Karpas-422 (cell line): ENCODE data around the gene TARBP2. TPM values are rescaled to one million over a fixed set of nuclear protein-coding genes. Genes with fewer than 3 reads are reported as not detected.

ENCODE experiments used
- DNase-seq: peaks from one replicate; pipeline ENCODE4 v3.0.0-alpha.2; 2015
- H2AFZ ChIP-seq: fragments of 200-600 bp; sonication (generic); 2 replicates; pipeline ENCODE4 v1.6.1; 2014; ENCODE audit warnings: antibody characterized with exemption, low read length, mixed read lengths
- H3K27ac ChIP-seq: fragments of 200-600 bp; sonication (generic); 2 replicates; pipeline ENCODE4 v1.5.1; 2014; ENCODE audit warnings: mild to moderate bottlenecking, low read length, moderate library complexity
- H3K27me3 ChIP-seq: fragments of 200-600 bp; sonication (generic); 2 replicates; pipeline ENCODE4 v1.6.1; 2014; ENCODE audit warnings: low read length, mixed read lengths
- H3K36me3 ChIP-seq: fragments of 200-600 bp; sonication (generic); 2 replicates; pipeline ENCODE4 v1.6.1; 2014; ENCODE audit warnings: low read length, mixed read lengths; ENCODE audit not compliant: insufficient read depth
- H3K4me1 ChIP-seq: fragments of 200-600 bp; sonication (generic); 2 replicates; pipeline ENCODE4 v1.6.1; 2014; ENCODE audit warnings: mild to moderate bottlenecking, low read length, mixed read lengths
- H3K4me2 ChIP-seq: fragments of 200-600 bp; sonication (generic); 2 replicates; pipeline ENCODE4 v1.6.1; 2014; ENCODE audit warnings: low read length, low read depth, mild to moderate bottlenecking; ENCODE audit not compliant: poor library complexity, severe bottlenecking
- H3K4me3 ChIP-seq: fragments of 200-600 bp; sonication (generic); 2 replicates; pipeline ENCODE4 v1.5.1; 2014; ENCODE audit warnings: mild to moderate bottlenecking, antibody characterized with exemption, low read length, mixed read lengths
- H3K79me2 ChIP-seq: fragments of 200-600 bp; sonication (generic); 2 replicates; pipeline ENCODE4 v1.6.1; 2014; ENCODE audit warnings: mild to moderate bottlenecking, low read length, mixed read lengths
- H3K9ac ChIP-seq: fragments of 200-600 bp; sonication (generic); 2 replicates; pipeline ENCODE4 v1.6.0; 2014; ENCODE audit warnings: low read length
- H3K9me2 ChIP-seq: fragments of 200-600 bp; sonication (generic), shearing (Covaris generic); replicated peaks from 2 replicates; pipeline ENCODE4 v1.6.0; 2014; ENCODE audit warnings: mild to moderate bottlenecking, low read length, moderate library complexity; ENCODE audit not compliant: insufficient read depth
- H3K9me3 ChIP-seq: fragments of 300-700, 200-600 bp; sonication (generic); 2 replicates; pipeline ENCODE4 v1.6.1; 2014; ENCODE audit warnings: low read length, mixed read lengths
- H4K20me1 ChIP-seq: fragments of 200-600 bp; sonication (generic); 2 replicates; pipeline ENCODE4 v1.6.1; 2014; ENCODE audit warnings: mild to moderate bottlenecking, antibody characterized with exemption, low read length, low read depth; ENCODE audit not compliant: insufficient read depth
- total RNA-seq: library from RNA; depleted of rRNA; stranded (reverse); fragments of >200 nt; shearing (Covaris generic); gene quantifications from 2 replicates; pipeline ENCODE4 v1.2.3, GENCODE V29; 2014; ENCODE audit warnings: low replicate concordance

TARBP2 gene
- total RNA-seq, 1 experiment from 2014 or later, result 37.0 TPM

DNA sequence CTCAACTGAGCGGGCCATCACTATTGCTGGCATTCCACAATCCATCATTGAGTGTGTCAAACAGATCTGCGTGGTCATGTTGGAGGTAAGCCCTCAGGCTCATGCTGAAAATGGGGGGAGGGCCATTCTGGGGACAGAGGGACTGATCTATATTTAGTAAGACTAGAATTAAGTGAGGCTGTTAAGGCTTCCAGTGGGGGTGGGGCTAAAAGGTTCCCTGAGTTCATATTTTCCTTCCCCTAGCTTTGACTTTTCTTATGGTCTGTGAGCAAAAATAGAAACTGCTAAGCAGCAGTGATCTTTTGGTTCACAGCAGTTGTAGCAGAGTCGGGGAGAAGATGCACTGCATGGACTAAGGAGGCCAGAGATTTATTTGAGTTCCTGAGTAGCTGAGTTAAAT, 40.0 kb upstream of the TARBP2 start:
- Histone ChIP-seq H3K9me2 (no peaks in the 10 kb centered on the region), H3K9ac (no peak overlapping the region), H3K4me1 (no peaks in the 10 kb centered on the region), H3K79me2 (peaks cover 85% of the 10 kb centered on the region), H2AFZ (no peak overlapping the region), H4K20me1 (peaks cover 46% of the 10 kb centered on the region), H3K9me3 (no peaks in the 10 kb centered on the region), H3K27me3 (no peaks in the 10 kb centered on the region), H3K4me3 (no peak overlapping the region), H3K27ac (no peak overlapping the region), H3K36me3 (peaks cover 87% of the 10 kb centered on the region), H3K4me2 (no peak overlapping the region)
- DNase-seq, result no peak

DNA sequence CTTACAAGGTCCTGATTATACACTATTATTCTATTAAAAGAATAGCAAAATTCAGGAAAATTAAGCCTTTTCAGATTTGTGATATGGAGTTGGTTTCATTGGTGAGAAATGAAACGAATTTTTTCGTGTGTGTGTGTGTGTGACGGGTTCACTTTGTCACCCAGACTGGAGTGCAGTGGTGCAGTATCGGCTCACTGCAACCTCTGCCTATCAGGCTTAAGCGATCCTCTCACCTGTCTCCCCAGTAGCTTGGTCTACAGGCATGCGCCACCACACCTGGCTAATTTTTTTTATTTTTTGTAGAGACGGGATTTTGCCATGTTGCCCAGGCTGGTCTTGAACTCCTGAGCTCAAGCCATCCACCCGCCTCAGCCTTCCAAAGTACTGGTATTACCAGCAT, 39.5 kb upstream of the TARBP2 start:
- no peak overlapping the region for H2AFZ ChIP-seq
- peaks cover 86% of the 10 kb centered on the region for H3K79me2 ChIP-seq
- H3K27ac ChIP-seq, result no peak overlapping the region
- peaks cover 44% of the 10 kb centered on the region for H4K20me1 ChIP-seq
- no peak for DNase-seq
- H3K4me1 ChIP-seq, result no peaks in the 10 kb centered on the region
- no peaks in the 10 kb centered on the region for H3K9me2 ChIP-seq
- H3K9ac ChIP-seq, result no peak overlapping the region
- H3K27me3 ChIP-seq, result no peaks in the 10 kb centered on the region
- no peak overlapping the region for H3K4me3 ChIP-seq
- H3K4me2 ChIP-seq, result no peak overlapping the region
- H3K9me3 ChIP-seq, result no peaks in the 10 kb centered on the region
- H3K36me3 ChIP-seq, result peaks cover 87% of the 10 kb centered on the region

DNA sequence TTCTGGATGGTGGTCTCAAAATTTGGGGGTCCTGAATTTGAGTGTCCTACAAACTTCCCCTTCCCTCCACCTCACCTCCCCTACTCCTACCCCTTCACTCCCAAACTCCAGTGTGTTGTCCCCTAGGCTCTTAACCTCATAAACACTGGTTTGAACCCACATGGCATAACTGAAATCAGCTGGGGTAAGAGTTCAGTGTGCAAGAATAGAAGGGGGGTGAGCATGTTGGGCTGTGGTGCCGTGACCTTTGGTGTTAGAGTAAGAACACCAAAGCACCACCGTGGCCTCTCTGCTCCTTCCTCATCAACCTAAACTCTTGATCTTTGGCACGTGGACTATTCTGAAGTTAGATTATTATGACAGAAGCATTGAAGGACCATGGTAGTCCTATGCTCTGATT, 38.1 kb upstream of the TARBP2 start:
- Histone ChIP-seq H3K27ac (no peak overlapping the region), H3K4me1 (no peaks in the 10 kb centered on the region), H3K27me3 (no peaks in the 10 kb centered on the region), H4K20me1 (peaks cover 37% of the 10 kb centered on the region; the same call in 1 of the 2 replicates), H3K9ac (no peak overlapping the region), H3K36me3 (peaks cover 94% of the 10 kb centered on the region), H3K9me3 (no peaks in the 10 kb centered on the region), H3K4me2 (no peak overlapping the region), H2AFZ (no peak overlapping the region), H3K79me2 (peaks cover 82% of the 10 kb centered on the region), H3K9me2 (no peaks in the 10 kb centered on the region), H3K4me3 (no peak overlapping the region)
- DNase-seq, result no peak

DNA sequence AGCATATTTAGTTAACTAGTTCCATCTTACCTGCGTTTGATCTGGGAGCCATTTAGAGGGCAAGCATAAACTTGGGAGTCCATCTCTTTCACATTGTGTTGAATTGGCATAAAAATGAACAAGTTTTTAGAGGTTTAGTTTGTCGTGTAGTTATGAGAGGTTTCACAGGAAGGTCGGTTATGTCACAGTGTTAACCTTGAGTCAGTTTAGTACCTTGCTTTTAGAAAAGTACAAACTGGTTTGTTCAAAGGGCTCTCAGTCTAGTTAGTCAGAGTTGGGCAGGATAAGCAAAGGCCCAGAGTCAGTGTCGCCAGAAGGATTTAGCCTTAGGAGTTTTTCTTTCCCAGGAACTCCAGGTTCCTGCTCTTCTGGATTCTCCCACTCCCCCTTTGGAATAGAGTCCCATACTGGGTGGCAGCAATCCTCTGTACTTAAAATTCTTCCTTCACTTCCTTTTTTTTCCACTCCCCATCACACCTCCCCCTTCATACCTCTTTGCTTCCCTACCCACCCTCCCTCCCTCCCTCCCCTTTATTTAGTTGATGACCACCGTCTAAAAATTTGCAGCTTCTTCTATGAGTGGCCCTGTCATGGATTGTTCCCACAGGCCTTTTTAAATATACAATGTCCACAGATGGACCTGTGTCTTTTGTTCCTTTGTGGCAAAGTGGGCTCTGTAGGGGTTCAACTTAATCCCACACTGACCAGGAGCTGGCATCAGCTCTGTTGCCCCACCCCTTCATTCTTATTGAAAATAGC, 37.1 kb upstream of the TARBP2 start:
- Histone ChIP-seq H3K9me2 (no peaks in the 10 kb centered on the region), H4K20me1 (peaks cover 33% of the 10 kb centered on the region; the same call in 1 of the 2 replicates), H3K9ac (no peak overlapping the region), H3K4me3 (no peak overlapping the region), H3K79me2 (peaks cover 84% of the 10 kb centered on the region), H3K36me3 (peaks cover 90% of the 10 kb centered on the region), H3K4me1 (no peaks in the 10 kb centered on the region), H3K27ac (no peak overlapping the region), H3K9me3 (no peaks in the 10 kb centered on the region), H3K4me2 (no peak overlapping the region), H3K27me3 (no peaks in the 10 kb centered on the region), H2AFZ (no peak overlapping the region)
- DNase-seq, result no peak

DNA sequence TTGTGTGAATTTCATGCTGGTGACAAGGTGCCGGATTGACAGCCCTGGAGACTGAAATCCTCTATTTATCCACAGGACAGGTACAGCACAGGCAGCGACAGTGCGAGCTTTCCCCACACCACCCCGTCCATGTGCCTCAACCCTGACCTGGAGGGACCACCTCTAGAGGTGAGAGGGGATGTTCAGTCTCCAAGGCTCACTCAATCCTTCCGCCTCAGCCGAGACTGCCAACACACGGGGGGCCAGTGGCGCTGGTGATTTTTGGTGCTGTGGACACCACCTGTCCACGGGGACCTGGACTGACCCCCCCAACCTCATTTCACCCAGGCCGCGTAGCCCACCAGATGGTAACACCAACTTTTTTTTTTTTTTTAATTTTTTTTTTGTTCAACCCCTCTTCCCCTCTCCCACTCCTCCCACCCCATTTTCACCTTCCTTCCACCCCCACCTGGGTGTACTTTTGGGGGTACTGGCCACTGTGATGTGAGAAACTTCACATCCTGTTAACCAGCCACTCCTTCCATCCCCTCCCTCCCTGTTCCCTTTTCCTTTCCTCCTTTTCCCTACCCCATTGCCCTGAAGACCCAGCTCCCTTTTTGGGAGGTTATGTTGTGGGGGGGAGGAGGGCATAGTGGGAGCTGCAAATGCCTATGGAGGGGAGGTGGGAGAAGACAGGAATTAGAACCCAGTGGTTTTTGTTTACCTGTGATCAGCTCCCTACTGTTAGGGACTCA, 36.2 kb upstream of the TARBP2 start:
- H3K4me1 ChIP-seq, result no peaks in the 10 kb centered on the region
- peaks cover 85% of the 10 kb centered on the region for H3K36me3 ChIP-seq
- no peaks in the 10 kb centered on the region for H3K27me3 ChIP-seq
- H3K9ac ChIP-seq, result no peak overlapping the region
- peaks cover 75% of the 10 kb centered on the region for H3K79me2 ChIP-seq
- H3K27ac ChIP-seq, result no peak overlapping the region
- H3K9me2 ChIP-seq, result no peaks in the 10 kb centered on the region
- H2AFZ ChIP-seq, result no peak overlapping the region
- no peak overlapping the region for H3K4me2 ChIP-seq
- H3K9me3 ChIP-seq, result no peaks in the 10 kb centered on the region
- H3K4me3 ChIP-seq, result no peak overlapping the region
- no peak for DNase-seq
- peaks cover 29% of the 10 kb centered on the region; the same call in 1 of the 2 replicates for H4K20me1 ChIP-seq

DNA sequence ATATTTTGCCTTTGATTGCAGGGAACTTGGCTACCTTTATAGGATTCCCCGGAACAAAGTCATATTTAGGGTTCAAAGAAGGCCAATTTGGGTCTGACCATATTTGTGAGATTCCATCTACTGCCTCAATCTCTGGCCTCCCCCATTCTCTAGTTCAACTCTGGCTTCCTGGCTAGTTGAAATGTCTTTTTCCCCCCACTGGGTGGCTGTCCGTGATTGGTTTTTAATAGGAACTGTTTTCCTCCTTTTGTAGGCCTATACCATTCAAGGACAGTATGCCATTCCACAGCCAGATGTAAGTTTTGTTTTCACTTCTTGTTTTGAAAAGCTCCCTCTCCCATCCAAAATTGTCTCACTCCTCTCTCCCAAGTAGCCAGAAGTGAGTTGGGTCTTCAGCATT, 35.4 kb upstream of the TARBP2 start:
- no peak overlapping the region for H3K4me2 ChIP-seq
- H2AFZ ChIP-seq, result no peak overlapping the region
- no peaks in the 10 kb centered on the region for H3K27me3 ChIP-seq
- no peak overlapping the region for H3K9ac ChIP-seq
- H3K79me2 ChIP-seq, result peaks cover 69% of the 10 kb centered on the region
- no peak overlapping the region for H3K27ac ChIP-seq
- H3K4me1 ChIP-seq, result no peaks in the 10 kb centered on the region
- no peak overlapping the region for H3K4me3 ChIP-seq
- H3K9me3 ChIP-seq, result no peaks in the 10 kb centered on the region
- DNase-seq, result no peak
- peaks cover 80% of the 10 kb centered on the region for H3K36me3 ChIP-seq
- H4K20me1 ChIP-seq, result peaks cover 29% of the 10 kb centered on the region; the same call in 1 of the 2 replicates
- H3K9me2 ChIP-seq, result no peaks in the 10 kb centered on the region

DNA sequence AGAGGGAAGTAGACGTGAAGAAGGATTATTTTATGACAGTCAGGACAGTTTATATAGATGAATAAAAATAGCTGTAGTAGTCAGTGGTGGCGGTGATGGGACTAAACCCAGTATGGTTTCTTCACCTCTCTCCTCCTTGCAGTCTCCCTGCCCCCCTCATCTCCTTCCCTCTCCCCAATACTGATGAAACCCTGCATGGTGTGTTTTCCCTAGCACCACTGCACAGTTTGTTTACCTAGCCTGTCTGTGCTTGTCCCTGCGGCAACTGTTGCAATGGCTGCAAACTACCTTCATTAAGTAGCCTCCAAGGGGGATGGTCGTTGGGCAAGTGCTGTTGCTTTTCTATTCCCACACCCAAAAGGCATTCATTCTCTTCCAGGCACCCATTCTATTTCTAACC, 34.4 kb upstream of the TARBP2 start:
- no peak overlapping the region for H2AFZ ChIP-seq
- H3K4me3 ChIP-seq, result no peak overlapping the region
- peaks cover 23% of the 10 kb centered on the region; the same call in 1 of the 2 replicates for H4K20me1 ChIP-seq
- no peak for DNase-seq
- no peak overlapping the region for H3K9ac ChIP-seq
- no peak overlapping the region for H3K27ac ChIP-seq
- no peak overlapping the region for H3K4me2 ChIP-seq
- H3K9me3 ChIP-seq, result no peaks in the 10 kb centered on the region
- H3K4me1 ChIP-seq, result no peaks in the 10 kb centered on the region
- H3K9me2 ChIP-seq, result no peaks in the 10 kb centered on the region
- H3K36me3 ChIP-seq, result peaks cover 74% of the 10 kb centered on the region
- peaks cover 63% of the 10 kb centered on the region for H3K79me2 ChIP-seq
- H3K27me3 ChIP-seq, result no peaks in the 10 kb centered on the region

DNA sequence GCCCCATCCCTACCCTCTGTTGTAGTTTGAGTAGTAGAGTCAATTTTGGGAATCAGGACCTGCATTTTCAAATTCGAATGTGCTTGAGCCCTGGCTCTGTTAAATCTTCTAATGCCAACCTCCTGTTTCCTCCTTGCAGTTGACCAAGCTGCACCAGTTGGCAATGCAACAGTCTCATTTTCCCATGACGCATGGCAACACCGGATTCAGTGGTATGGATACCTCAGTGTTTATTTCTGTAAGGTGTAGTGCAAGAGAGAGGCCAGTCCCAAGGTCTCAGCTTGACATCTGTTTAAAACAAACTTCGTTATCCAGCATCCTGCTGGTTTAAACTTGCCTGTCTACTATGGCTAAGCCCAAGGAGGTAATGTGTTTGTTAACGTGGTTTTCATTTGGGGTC, 34.0 kb upstream of the TARBP2 start:
- peaks cover 62% of the 10 kb centered on the region for H3K79me2 ChIP-seq
- peaks cover 22% of the 10 kb centered on the region; the same call in 1 of the 2 replicates for H4K20me1 ChIP-seq

More for the DNA sequence above, 34.0 kb upstream of the TARBP2 start:
- DNase-seq, result no peak
- Histone ChIP-seq H3K9ac (no peak overlapping the region), H3K4me1 (no peaks in the 10 kb centered on the region), H3K4me3 (no peak overlapping the region), H3K36me3 (peaks cover 71% of the 10 kb centered on the region), H3K27ac (no peak overlapping the region), H3K9me3 (no peaks in the 10 kb centered on the region), H3K27me3 (no peaks in the 10 kb centered on the region), H3K4me2 (no peak overlapping the region), H3K9me2 (no peaks in the 10 kb centered on the region), H2AFZ (no peak overlapping the region)
